Body of pancreas (tissue), 4 donors: Measurements from ENCODE around the gene ACAP2.

Source experiments
- CTCF ChIP-seq, 7 experiments: fragments of 450-650 bp in 4 of 7; fragments of 200-600 bp in 3 of 7; sonication (generic) in 3 of 7; IDR thresholded peaks; one replicate each; pipeline ENCODE4 v1.5.1; 2016 to 2019; ENCODE audit warnings: antibody characterized with exemption in 7 of 7
- POLR2A ChIP-seq, 3 donors: fragments of 450-650 bp; IDR thresholded peaks; one replicate each; pipeline ENCODE4 v1.6.1; 2016; ENCODE audit warnings: antibody characterized with exemption in 3 of 3, mild to moderate bottlenecking in 2 of 3

GRCh38 chr3:195302431-195302830 lies 140.4 kb downstream of the ACAP2 start:
- TF ChIP-seq POLR2A (IDR thresholded peaks at IDR 0.05) (no peak), CTCF (IDR thresholded peaks at IDR 0.05) (no peak)
